DMS153 (cell line): Measurements from ENCODE around the gene PHLDA3.
A peak's percentile ranks its signal among the peaks of the same experiment; 100 is the strongest.
"Not testable (repeated sequence)": the region's sequence is repeated elsewhere in the genome, so short reads cannot be mapped to it uniquely, and the experiment has no call there.

ENCODE experiments used
- DNase-seq: peaks from one replicate; lab custom pipeline; 2025; lab: John Stamatoyannopoulos, UW

PHLDA3 gene

GRCh38 chr1:201503397-201504176 is 34.6 kb upstream of the PHLDA3 start:
- no peak for DNase-seq

- DNase-seq, result no peak
Observed at GRCh38 chr1:201502511-201502857, 33.5 kb upstream of the PHLDA3 start.

- peak; percentile 89 for DNase-seq
Observed at GRCh38 chr1:201501812-201502510, 33.0 kb upstream of the PHLDA3 start.

- DNase-seq, result no peak
Observed at GRCh38 chr1:201501144-201501543, 32.2 kb upstream of the PHLDA3 start.

- DNase-seq, result no peak
Observed at GRCh38 chr1:201500670-201501120, 31.7 kb upstream of the PHLDA3 start.

- no peak for DNase-seq
Observed at GRCh38 chr1:201499795-201500669, 31.0 kb upstream of the PHLDA3 start.

- no peak for DNase-seq
Observed at GRCh38 chr1:201499191-201499590, 30.2 kb upstream of the PHLDA3 start.

- no peak for DNase-seq
Observed at GRCh38 chr1:201498621-201499020, 29.6 kb upstream of the PHLDA3 start.

- no peak for DNase-seq
Observed at GRCh38 chr1:201497935-201498509, 29.0 kb upstream of the PHLDA3 start.

GRCh38 chr1:201496296-201496690 is 27.3 kb upstream of the PHLDA3 start:
- peak; percentile 58 for DNase-seq

GRCh38 chr1:201495551-201496295 is 26.7 kb upstream of the PHLDA3 start:
- DNase-seq, result peak; percentile 98

- DNase-seq, result peak; percentile 48
Observed at GRCh38 chr1:201493757-201494617, 25.0 kb upstream of the PHLDA3 start.

GRCh38 chr1:201493026-201493656 is 24.2 kb upstream of the PHLDA3 start:
- not testable (repeated sequence) for DNase-seq

- DNase-seq, result no peak
Observed at GRCh38 chr1:201491896-201492511, 23.0 kb upstream of the PHLDA3 start.

GRCh38 chr1:201490708-201491131 is 21.7 kb upstream of the PHLDA3 start:
- DNase-seq, result no peak

GRCh38 chr1:201489643-201490261 is 20.8 kb upstream of the PHLDA3 start:
- DNase-seq, result no peak

- DNase-seq, result no peak
Observed at GRCh38 chr1:201488830-201489589, 20.0 kb upstream of the PHLDA3 start.

- no peak for DNase-seq
Observed at GRCh38 chr1:201487742-201488141, 18.8 kb upstream of the PHLDA3 start.
